Mammary epithelial cell (primary cell): Measurements from ENCODE around the gene GALK2.

Experiments used
- CTCF ChIP-seq, 2 donors: IDR thresholded peaks in 1 of 2; conservative IDR thresholded peaks in 1 of 2; 2 replicates each; pipeline ENCODE4 v1.5.1; 2011 to 2012; ENCODE audit warnings: inconsistent platforms in 2 of 2, low read length in 2 of 2, mild to moderate bottlenecking in 2 of 2, control low read depth in 1 of 2, low read depth in 1 of 2; ENCODE audit not compliant: insufficient read depth in 1 of 2; ENCODE audit errors: extremely low read depth in 1 of 2
- EZH2 ChIP-seq: IDR thresholded peaks from 2 replicates; pipeline ENCODE4 v1.6.1; 2012; ENCODE audit warnings: low read length, inconsistent platforms, borderline replicate concordance

DNA sequence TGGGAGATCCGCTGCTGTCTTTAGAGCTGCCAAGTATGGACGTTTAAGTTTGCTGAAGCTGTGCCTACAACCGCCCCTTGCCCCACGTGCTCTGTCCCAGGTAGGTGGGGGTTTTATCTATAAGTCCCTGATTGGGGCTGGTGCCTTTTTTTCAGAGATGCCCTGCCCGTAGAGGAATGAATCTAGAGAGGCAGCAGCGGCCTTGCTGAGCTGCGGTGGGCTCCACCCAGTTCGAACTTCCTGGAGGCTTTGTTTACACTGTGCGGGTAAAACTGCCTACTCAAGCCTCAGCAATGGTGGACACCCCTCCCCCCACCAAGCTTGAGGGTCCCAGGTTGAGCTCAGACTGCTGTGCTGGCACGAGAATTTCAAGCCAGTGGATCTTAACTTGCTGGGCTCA lies 169.6 kb downstream of the GALK2 start:
- TF ChIP-seq CTCF (conservative IDR thresholded peaks at IDR 0.05 in 1 of 2, IDR thresholded peaks at IDR 0.05 in 1 of 2; ENCODE audit: extremely low read depth in 1 of 2, insufficient read depth in 1 of 2, low read depth in 1 of 2, low read length in 2 of 2) (no peak), EZH2 (no peak)
